NCI-H526 treated with DMSO at 0.1 percent for 48 hours (cell line): Measurements from ENCODE around the gene DIPK1A.
"Not testable (repeated sequence)": the region's sequence is repeated elsewhere in the genome, so short reads cannot be mapped to it uniquely, and the experiment has no call there.

Experiments
- DNase-seq: peaks from one replicate; lab custom pipeline; 2025; lab: John Stamatoyannopoulos, UW

Gene DIPK1A

DNA sequence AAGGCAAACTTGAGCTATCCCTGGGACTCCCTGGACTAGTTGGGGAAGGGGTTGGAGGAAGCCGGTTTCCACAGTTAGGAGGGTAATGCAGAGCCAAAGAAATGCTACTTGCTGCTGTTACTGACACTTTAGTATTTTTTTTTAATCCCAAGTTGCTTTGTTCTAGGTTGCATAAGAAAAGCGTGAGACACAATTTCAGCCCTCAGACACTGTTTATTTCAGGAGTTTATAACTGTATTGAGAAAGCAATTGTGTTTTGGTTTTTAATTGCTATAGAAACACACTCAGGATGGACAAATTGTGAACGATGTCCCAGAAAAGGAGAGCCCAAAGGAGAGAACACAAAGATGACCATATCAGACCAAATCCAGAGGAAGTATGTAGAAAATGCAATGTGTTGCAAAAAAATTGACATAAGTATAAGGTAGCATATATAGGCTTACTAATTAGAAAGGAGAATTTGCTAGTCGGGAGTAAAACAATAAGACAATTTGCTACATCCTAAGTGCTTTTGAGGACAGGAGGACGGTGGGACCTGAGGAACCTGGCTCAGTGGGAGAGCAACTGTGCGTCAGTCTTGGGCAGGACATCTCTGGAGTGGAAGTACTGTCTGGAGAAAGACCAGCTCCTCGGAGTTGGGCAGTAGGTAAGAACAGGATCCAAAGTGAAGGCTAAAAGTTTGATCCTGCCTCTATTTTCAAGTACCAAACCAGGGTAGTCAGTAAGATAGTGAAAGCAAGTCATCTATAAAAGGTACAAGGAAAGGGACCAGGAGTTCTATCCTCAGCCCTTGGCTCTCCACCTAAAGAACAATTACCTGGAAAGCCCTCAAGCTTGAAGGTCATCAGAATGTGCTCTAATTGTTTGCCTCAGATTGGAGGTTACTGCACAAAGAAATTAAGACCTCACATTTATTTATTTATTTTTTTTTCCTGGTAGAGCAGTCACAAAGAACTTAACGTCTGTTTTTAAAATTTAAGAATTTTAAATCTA is 39.9 kb downstream of the DIPK1A start:
- no peak for DNase-seq

DNA sequence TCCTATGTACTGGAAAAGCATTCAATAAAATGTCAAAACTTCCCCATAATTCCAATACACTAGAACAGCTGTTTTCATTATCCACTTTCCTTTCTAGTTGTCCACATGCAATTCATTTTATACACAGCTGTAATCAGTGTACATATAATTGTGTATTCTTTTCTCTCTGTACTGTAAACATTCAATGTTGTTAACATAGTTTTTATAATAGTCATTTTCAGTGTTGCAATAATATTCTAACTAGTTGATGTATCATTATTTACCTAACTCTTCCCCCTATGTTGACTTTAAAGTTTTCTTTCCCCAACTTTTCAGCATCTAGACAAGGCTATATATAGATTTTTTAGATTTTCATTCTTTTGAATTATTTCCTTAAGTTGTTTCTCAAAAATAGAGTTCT is 44.4 kb downstream of the DIPK1A start:
- DNase-seq: no peak

DNA sequence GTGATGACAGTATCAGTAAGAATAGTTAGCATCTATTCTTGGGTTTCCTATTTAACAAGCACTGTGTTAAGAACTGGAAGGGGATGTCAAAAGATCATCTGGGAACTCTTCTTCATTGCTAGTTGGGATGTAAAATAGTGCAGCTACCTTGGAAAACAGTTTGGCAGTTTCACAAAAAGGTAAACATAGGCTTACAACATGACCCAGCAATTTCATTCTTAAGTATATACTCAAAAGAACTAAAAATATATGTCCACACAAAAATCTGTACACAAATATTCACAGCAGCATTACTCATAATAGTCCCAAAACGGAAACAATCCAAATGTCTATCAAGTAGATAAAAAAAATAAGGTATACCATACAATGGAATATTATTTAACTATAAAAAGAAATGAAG is 45.7 kb downstream of the DIPK1A start:
- no peak for DNase-seq

DNA sequence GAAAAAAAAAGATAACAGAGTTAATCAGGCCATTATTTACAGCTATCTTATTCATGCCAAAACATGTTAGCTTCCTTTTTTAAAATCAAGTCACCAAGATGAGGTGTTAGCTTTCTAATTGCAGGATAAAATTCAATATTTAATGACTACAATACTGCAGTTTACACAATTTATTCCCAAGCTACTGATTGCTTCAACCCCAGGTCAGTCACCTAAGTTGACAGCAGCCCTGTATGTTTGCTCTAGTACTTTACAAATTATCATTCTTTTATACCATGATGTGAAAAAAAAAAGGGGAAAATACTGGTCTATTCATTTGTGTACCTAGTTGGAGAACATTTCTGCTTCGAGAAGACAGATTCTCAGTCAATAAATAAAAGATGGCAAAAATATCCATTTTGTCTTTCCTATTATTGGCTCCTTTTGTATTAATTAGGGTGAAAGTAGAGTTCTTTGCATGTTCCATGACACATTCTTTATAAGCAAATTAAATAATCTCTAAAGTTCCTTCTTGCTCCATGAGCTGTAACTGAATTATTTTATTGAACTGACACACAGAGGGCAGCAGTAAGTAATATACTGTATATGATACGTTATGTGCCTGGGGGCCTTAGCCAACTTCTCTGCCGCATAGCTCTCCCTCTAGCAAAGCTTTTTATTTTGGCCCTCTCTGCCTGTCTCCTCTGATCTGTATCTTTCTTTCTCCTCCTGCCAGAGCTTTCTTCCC is 48.0 kb downstream of the DIPK1A start:
- no peak for DNase-seq

DNA sequence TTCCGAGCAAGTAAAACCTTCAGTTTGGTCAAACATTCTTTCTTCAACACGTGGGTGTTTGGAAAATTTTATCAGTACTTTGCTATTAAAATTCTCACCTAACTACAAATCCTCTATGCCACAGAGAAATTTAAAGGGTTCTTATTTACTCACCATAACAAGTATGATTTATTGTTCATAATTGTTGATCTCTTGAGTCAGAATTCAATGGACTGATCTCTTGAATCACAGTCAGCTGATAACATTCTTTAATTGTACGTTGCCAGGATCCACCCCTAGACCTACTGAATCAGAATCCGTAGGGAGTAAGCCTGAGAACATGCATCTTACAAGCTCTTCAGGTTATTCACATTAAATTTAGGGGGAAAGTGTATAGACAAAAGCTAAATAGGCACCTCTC is 51.2 kb downstream of the DIPK1A start:
- DNase-seq: no peak

DNA sequence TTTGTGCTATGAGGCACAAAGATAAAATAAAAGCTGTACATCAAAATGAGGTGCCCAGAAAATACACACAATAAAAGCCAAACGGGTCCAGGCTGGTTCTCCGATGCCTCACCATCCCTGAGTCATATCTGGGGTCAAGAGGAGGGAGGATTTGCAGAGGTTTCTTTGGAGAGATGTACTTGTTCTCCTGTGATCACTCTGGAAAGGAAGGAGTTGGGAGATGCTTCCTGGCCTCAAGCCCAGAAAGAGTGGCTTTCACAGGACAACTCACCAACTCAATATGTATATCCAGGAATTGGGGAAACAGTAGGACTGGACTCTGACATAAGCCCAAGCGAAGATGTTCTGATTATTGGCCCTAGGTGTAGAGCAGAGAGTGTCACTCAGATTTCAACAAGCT is 51.9 kb downstream of the DIPK1A start:
- no peak for DNase-seq

DNA sequence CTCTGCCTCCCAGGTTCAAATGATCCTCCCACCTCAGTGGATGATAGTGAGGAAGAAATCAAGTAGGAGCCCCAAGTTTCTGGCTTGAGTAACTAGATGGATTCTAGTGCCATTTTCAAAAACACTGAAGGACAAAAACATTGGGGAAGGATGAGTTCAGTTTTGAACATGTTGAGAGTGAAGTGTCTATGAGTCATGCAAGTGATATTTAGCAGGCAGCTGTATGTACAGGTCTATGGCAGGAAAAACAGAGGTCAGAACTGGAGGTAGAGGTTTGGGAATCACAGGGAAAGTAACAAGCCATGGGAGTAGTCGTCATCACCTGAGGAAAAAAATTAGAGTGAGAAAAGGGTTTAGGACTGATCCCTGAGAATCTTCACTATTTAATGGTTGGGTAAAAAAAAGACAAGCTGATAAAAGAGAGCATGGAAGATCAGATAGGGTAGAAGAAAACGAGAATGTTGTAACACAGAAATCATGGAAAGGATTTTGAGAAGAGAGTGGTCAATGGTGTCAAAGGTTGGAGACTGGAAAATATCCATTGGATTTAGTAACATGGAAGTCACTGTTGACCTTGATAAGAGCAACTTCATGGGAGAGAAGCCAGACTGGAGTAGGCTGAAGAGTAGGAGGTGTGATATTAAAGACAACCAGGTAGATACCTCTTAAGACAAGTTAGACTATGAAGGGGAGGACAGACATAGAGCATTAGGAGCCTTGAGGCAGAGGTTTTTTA is 53.1 kb downstream of the DIPK1A start:
- DNase-seq: no peak

DNA sequence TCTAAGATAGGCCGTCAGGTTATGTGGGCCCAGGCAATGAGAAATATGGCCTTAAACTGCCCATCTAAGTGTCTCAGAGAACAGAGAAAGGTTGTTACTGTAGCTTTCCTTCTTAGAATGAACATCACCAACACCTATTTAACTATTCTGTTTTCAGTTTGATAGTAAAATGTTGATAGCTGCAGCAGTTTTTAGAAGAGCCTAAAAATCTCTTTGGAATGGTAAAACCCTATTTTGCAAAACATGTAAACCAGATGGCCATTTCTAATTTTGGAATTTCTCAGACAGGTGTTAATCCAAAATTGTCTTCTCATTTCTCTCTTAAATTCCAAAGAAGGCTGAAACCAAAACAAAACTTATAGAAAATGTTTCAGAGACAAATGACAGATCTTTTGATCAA is 57.5 kb downstream of the DIPK1A start:
- no peak for DNase-seq

DNA sequence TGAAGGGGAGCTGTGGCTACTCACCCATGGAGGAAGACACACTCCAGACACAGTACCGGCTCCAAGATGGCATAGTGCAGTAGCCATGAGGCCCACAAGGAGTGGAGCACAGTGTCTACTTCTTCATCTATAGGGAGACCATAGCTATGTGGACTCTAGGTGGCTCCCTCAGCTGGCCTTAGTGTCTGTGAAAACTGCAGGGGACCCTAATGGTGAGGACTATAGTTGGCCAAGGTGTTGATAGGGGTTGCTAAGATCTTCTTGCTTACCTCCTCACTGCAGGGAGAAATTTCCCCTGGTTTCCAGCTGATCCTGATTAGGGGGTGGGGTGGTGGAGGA is 58.9 kb downstream of the DIPK1A start:
- no peak for DNase-seq

DNA sequence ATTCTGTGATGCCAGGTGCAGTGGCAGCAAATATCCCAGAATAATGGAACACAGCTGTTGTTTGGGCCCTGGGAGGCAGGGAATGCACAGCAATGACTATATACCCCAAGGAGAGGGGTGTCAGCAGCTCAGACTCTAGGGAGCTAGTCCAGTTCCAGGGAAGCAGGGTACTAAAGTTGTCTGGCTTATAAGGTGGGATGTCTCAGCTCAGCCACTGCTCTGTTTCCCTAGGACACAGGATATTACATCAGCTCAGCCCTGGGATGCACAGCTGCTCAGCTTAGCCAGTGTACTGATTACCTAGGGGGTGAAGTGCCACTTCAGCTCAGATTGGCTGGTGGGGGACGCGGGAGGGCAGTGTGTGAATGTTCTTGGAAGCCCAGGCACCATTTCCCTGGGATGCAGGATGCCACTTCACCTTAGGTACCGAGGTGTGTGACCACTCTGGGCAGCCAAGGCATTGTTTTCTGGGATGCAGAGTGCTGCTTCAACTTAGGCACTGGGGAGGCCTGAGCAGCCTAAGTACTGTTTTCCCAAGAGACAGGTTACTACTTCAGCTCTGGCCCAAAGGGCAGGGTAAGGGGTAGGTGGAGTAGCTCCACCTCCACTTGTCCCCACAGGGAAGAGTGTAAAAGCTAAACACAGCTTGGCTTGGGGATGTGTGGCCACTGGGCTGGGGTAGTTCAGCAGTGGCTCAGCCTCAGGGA is 59.4 kb downstream of the DIPK1A start:
- DNase-seq: no peak

DNA sequence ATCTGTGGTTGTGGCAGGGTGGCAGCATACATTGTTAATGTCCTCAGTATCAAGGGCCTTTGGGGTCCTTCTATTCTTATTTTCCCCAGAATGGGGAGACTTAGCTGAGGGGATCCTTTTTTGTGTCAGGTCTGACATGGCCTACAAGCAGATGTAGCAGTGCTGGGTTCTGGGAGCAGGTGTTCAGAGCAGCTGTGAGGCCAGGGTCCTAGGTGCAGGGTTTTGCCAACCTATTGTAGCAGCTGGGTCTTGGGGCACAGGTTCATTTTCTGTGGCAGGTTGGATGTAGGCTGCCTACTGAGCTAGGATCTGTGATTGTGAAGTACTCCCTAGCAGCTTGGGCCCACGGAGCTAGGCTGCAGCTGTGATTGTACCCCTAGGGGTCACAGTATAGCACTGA is 60.1 kb downstream of the DIPK1A start:
- DNase-seq: no peak

DNA sequence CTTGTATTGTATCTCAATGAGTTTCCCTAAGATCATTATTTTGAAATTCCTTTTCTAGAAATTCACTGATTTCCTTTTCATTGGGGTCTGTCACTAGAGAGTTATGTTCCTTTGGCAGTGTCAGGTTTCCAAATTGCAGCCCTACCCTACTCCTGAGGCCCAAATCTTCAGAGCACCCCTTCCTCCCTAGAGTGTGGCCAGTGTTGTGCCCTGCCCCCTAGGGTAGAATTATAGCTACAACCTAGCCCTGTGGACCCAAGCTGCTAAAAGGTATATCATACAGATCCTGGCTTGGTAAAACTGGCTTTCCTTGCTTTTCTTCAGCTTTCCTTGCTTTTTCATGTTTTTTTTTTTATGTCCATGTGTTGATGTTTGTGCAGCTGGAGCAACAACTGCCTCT is 60.7 kb downstream of the DIPK1A start:
- no peak for DNase-seq

DNA sequence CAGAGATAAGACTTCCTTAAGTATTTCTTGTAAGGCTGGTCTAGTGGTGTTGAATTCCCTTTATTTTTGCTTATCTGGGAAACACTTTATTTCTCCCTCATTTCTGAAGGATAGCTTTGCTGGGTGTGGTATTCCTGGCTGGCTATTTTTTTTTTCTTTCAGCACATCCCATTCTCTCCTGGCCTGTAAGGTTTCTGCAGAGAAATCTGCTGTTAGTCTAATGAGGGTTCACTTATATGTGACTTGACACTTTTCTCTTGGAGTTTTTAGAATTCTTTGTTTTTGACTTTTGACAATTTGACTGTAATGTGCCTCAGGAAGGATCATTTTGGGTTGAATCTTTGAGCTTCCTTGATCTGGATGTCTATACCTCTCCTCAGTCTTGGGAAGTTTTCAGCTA is 61.5 kb downstream of the DIPK1A start:
- DNase-seq: no peak

DNA sequence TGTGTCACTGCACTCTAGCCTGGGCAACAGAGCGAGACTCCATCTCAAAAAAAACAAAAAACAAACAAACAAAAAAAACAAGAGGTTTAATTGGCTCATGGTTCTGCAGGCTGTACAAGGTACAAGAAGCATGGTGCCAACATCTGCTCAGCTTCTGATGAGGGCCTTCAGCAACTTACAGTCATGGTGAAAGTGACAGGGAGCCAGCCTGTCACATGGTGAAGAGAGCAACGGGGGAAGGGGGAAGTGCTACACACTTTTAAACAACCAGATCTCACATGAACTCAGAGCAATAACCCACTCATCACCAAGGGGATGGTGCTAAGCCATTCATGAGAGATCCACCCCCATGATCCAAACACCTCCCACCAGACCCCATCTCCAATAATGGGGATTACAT is 63.2 kb downstream of the DIPK1A start:
- DNase-seq: not testable (repeated sequence)

DNA sequence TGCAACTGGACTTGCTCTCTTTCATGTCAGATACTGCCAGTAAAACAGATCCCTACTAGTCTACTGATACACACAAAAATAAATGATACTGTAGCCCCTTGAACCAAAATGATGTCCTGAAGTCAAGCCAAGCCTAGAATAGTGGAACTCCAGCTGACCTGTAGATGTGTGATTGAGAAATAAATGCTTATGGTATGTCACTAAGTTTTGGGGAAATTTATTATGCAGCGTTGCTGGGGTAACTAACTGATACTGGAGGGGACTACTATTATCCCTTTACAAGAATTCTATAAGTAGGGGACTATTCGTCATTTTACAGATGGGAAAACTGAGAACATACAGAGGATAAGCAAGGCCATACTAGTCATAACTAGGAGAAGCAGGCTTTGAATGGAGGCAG is 73.8 kb downstream of the DIPK1A start:
- no peak for DNase-seq

DNA sequence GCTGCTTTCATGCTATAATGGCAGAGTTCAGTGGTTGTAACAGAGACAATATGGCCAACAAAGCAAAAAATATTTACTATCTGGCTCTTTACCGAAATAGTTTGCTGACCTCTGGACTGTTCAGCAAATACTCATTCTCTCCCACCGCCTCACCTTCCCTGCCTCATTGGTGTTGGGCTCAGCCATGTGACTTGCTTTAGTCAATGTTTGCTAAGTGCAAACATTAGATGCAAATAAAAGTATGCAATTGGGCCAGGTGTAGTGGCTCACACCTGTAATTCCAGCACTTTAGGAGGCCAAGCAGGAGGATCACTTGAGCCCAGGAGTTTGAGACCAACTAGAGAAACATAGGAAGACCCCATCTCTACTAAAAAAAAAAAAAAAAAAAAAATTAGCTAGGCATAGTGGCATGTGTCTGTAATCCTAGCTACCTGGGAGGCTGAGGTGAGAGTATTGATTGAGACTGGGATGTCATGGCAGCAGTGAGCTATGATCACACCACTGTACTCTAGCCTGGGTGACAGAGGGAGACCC is 74.3 kb downstream of the DIPK1A start:
- DNase-seq: no peak

DNA sequence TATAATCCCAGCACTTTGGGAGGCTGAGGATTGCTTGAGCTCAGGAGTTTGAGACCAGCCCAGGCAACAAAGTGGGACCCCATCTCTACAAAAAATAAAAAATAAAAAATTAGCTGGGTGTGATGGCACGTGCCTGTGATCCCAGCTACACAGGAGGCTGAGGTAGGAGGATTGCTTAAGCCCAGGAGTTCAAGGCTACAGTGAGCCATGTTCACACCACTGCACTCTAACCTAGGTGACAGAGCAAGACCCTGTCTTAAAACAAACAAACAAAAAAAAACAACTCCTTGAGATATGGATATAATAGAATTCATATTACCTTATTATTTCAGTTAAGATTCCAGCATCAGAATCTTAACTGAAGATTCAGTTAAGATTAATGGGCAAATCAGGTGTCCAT is 77.1 kb downstream of the DIPK1A start:
- DNase-seq: no peak

DNA sequence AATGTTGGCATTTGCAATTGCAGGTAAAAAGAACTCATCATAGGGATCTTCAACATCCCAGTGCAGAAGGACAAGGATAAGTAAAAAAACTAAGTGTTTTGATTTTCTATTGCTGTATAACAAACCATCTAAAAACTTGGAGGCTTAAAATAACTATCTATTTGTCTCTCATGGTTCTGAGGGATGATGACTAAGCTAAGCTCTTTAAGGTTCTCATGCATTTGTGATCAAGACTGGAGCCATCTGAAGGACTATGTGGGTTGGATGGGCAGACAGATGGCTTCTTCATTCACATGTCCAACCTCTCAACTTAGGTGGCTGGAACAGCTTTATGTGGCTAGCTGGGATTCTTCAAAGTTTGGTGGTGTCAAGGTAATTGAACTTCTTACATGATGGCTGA is 78.0 kb downstream of the DIPK1A start:
- DNase-seq: no peak

DNA sequence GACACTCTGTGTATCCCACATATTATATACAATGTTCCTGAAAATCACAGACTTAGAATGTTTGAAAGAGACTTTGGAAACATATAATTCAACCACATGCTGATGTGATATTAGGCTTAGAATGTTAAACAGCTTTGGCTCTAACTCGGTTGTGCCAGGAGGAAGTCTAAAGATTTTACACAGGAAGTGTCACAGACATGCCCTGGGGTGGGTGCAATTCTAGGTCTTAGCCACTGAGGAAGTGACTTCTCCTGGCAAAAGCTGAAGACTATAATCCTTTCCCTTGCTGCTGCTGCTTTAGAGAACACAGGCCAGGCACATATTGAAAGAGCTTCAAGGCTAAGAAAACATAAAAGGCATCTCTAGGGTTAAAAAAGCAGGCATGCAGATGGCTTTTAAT is 78.4 kb downstream of the DIPK1A start:
- DNase-seq: no peak

DNA sequence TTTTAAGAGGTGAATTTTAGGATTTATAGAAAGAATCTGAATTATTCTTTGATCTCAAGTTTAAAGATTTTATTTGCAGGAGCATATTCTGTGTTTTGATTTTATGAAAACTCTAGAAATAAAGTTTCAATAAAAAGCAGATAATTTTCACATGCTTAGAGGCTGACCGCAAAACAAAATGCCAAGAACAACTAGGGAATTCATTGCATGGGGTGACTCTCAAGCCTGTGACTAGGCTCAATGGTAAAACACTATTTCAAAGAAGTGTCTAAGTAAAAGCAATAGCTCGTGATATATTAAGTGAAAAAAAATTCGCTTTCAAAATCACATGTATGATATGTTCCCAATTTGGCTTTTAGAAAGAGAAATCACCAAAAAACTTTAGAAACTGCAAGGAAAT is 79.9 kb downstream of the DIPK1A start:
- no peak for DNase-seq

DNA sequence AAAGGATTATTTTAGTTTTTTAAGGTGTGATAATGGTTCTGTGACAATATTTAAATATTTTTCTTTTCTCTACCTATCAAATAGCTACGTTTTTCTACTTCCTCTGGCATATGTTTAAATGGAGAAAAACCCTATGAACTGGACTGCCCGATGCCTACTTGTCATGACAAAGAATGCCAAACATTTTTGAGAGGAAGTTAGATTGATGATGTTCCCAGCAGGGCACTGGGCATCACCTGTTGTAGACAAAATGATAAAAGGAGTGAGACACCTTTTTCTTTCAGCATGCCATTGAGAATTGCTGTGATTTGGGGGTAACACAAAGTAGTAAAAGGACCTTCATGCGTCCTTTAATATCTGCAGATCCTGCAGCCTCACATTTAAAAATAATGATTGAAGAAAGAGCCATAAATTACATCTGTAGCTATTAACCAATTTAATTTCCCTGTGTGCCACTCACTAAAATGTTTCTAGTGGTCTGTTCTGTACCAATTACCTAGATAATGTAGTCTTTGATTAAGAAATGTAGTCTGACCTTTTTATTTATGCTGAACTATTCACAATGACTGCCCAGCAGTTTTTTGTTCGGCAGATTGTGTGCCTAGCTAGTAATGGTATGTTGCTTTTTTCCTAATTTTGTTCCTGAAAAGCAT is 81.8 kb downstream of the DIPK1A start:
- no peak for DNase-seq
